PC-3 (cell line): ENCODE measurements around the gene AHCTF1.

ENCODE experiments used
- EZH2 ChIP-seq: fragments of 300-600 bp; sonication (generic); IDR thresholded peaks from one replicate; pipeline ENCODE4 v1.6.1; 2017; ENCODE audit warnings: antibody characterized with exemption, mild to moderate bottlenecking, low read length; ENCODE audit not compliant: unreplicated experiment
- EZH2phosphoT487 ChIP-seq: fragments of 300-600 bp; sonication (generic); IDR thresholded peaks from 2 replicates; pipeline ENCODE4 v1.6.1; 2018; ENCODE audit warnings: mild to moderate bottlenecking, antibody characterized with exemption, low read length, borderline replicate concordance
- TF ChIP-seq, protein P1 (sequence below): fragments of 300-600 bp; sonication (generic); conservative IDR thresholded peaks from 2 replicates; pipeline ENCODE4 v1.5.1; 2017; ENCODE audit warnings: antibody characterized with exemption, low read depth, mild to moderate bottlenecking, low read length

- TF ChIP-seq, protein P1, sequence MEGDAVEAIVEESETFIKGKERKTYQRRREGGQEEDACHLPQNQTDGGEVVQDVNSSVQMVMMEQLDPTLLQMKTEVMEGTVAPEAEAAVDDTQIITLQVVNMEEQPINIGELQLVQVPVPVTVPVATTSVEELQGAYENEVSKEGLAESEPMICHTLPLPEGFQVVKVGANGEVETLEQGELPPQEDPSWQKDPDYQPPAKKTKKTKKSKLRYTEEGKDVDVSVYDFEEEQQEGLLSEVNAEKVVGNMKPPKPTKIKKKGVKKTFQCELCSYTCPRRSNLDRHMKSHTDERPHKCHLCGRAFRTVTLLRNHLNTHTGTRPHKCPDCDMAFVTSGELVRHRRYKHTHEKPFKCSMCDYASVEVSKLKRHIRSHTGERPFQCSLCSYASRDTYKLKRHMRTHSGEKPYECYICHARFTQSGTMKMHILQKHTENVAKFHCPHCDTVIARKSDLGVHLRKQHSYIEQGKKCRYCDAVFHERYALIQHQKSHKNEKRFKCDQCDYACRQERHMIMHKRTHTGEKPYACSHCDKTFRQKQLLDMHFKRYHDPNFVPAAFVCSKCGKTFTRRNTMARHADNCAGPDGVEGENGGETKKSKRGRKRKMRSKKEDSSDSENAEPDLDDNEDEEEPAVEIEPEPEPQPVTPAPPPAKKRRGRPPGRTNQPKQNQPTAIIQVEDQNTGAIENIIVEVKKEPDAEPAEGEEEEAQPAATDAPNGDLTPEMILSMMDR, result no peak
- TF ChIP-seq EZH2 (no peak), EZH2phosphoT487 (no peak)
These were observed 119.8 kb downstream of the AHCTF1 start for GRCh38 chr1:246811985-246812384.
